ENCODE measurements around the gene TFDP3.

Gene TFDP3

GRCh38 chrX:133218329-133218728 lies at the start of gene TFDP3:
Gene TFDP3 (minus strand): TSS chrX:133218354. CDS start chrX:133218259, 95 bp downstream.
- no peak for TF ChIP-seq CTCF (IDR thresholded peaks at IDR 0.05)
- H3K4me3 ChIP-seq: no peak within 1 kb of the TSS
- DNase-seq (ENCODE audit: low spot score): no peak
- no peak within 1 kb of the TSS for H3K27ac ChIP-seq

- H3K27ac ChIP-seq: no peak overlapping the region
- TF ChIP-seq CTCF (IDR thresholded peaks at IDR 0.05): no peak
- DNase-seq (ENCODE audit: low spot score): no peak
Observed at GRCh38 chrX:133267621-133268020, 49.5 kb upstream of the TFDP3 start.

GRCh38 chrX:133265331-133265730 lies 47.2 kb upstream of the TFDP3 start:
- TF ChIP-seq CTCF (IDR thresholded peaks at IDR 0.05): no peak
- DNase-seq (ENCODE audit: low spot score): no peak
- H3K4me3 ChIP-seq: no peak overlapping the region

More at GRCh38 chrX:133267621-133268020, 49.5 kb upstream of the TFDP3 start:
- H3K4me3 ChIP-seq: no peak overlapping the region

GRCh38 chrX:133258481-133258880 lies 40.3 kb upstream of the TFDP3 start:
- no peak for TF ChIP-seq CTCF (IDR thresholded peaks at IDR 0.05)
- DNase-seq (ENCODE audit: low spot score): no peak
- Histone ChIP-seq H3K4me3 (no peak overlapping the region), H3K27ac (no peak overlapping the region)

More at GRCh38 chrX:133265331-133265730, 47.2 kb upstream of the TFDP3 start:
- no peak overlapping the region for H3K27ac ChIP-seq

GRCh38 chrX:133254666-133255065 lies 36.5 kb upstream of the TFDP3 start:
- no peak for DNase-seq (ENCODE audit: low spot score)
- no peak for TF ChIP-seq CTCF (IDR thresholded peaks at IDR 0.05)
- no peak overlapping the region for H3K27ac ChIP-seq
- H3K4me3 ChIP-seq: no peak overlapping the region

GRCh38 chrX:133251204-133251603 lies 33.0 kb upstream of the TFDP3 start:
- no peak for TF ChIP-seq CTCF (IDR thresholded peaks at IDR 0.05)
- peak overlapping the region; percentile 20 to 31 for H3K27ac ChIP-seq
- no peak for DNase-seq (ENCODE audit: low spot score)
- no peak overlapping the region for H3K4me3 ChIP-seq

GRCh38 chrX:133250184-133251100 lies 32.3 kb upstream of the TFDP3 start:
- DNase-seq (ENCODE audit: low spot score): no peak
- TF ChIP-seq CTCF (IDR thresholded peaks at IDR 0.05): no peak
- peak overlapping the region; percentile 20 to 31 for H3K27ac ChIP-seq
- H3K4me3 ChIP-seq: no peak overlapping the region

All from coronary artery (tissue), 2 donors.